Thoracic aorta (tissue), 2 donors: ENCODE measurements around the gene SLC22A2. TPM values are rescaled to one million over a fixed set of nuclear protein-coding genes. Genes with fewer than 3 reads are reported as not detected.

Experiments
- ATAC-seq: fragments of 150-250 bp; one replicate; pipeline ENCODE4 v1.8.0; 2017; ENCODE audit warnings: low read depth; ENCODE audit not compliant: insufficient number of reproducible peaks, low FRiP score
- DNase-seq: peaks from one replicate; pipeline ENCODE4 v3.0.0-alpha.2; 2020; ENCODE audit warnings: low spot score
- H3K27ac ChIP-seq, 2 donors: fragments of 200-600 bp; sonication (generic); 1 replicate in 1 of 2; 2 replicates in 1 of 2; pipeline ENCODE4 v1.5.1; 2016; ENCODE audit warnings: mild to moderate bottlenecking in 2 of 2, moderate library complexity in 2 of 2
- H3K27me3 ChIP-seq: fragments of 200-600 bp; sonication (generic); replicated peaks from 2 replicates; pipeline ENCODE4 v1.6.0; 2016; ENCODE audit warnings: mild to moderate bottlenecking; ENCODE audit not compliant: insufficient read depth
- H3K36me3 ChIP-seq: fragments of 200-600 bp; sonication (generic); one replicate; pipeline ENCODE4 v1.5.1; 2016
- H3K4me1 ChIP-seq, 2 donors: fragments of 200-600 bp; sonication (generic); 1 replicate in 1 of 2; 2 replicates in 1 of 2; pipeline versions ENCODE4 v1.5.1 to v1.6.0; 2016; ENCODE audit warnings: low read depth in 2 of 2, mild to moderate bottlenecking in 1 of 2; ENCODE audit not compliant: control insufficient read depth in 1 of 2
- H3K4me3 ChIP-seq: fragments of 200-600 bp; sonication (generic); 2 replicates; pipeline ENCODE4 v1.5.1; 2016; ENCODE audit warnings: mild to moderate bottlenecking
- H3K9me3 ChIP-seq: fragments of 200-600 bp; sonication (generic); 2 replicates; pipeline ENCODE4 v1.5.1; 2016
- total RNA-seq, 2 donors: library from RNA; depleted of rRNA; stranded (reverse); fragments of >200 nt; gene quantifications; one replicate each; pipeline versions ENCODE4 v1.1.0 to v1.2.3, GENCODE V29; 2016
- TF ChIP-seq, protein P1 (sequence below): fragments of 200-600 bp; sonication (generic); IDR thresholded peaks from one replicate; pipeline ENCODE4 v1.5.1; 2019; ENCODE audit warnings: antibody characterized with exemption

The SLC22A2 gene
- total RNA-seq, 2 donors from 2014 or later = not detected

- H3K36me3 ChIP-seq = no peaks in the 10 kb centered on the region
- no peaks in the 10 kb centered on the region for H3K4me1 ChIP-seq
- no peaks in the 10 kb centered on the region for H3K27me3 ChIP-seq
- TF ChIP-seq, protein P1, sequence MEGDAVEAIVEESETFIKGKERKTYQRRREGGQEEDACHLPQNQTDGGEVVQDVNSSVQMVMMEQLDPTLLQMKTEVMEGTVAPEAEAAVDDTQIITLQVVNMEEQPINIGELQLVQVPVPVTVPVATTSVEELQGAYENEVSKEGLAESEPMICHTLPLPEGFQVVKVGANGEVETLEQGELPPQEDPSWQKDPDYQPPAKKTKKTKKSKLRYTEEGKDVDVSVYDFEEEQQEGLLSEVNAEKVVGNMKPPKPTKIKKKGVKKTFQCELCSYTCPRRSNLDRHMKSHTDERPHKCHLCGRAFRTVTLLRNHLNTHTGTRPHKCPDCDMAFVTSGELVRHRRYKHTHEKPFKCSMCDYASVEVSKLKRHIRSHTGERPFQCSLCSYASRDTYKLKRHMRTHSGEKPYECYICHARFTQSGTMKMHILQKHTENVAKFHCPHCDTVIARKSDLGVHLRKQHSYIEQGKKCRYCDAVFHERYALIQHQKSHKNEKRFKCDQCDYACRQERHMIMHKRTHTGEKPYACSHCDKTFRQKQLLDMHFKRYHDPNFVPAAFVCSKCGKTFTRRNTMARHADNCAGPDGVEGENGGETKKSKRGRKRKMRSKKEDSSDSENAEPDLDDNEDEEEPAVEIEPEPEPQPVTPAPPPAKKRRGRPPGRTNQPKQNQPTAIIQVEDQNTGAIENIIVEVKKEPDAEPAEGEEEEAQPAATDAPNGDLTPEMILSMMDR = no peak
- DNase-seq (no peak), ATAC-seq (no peak)
- H3K4me3 ChIP-seq = no peak overlapping the region
- H3K27ac ChIP-seq = no peak overlapping the region
- no peaks in the 10 kb centered on the region for H3K9me3 ChIP-seq
These were observed 27.0 kb upstream of the SLC22A2 start for GRCh38 chr6:160285541-160286105.

GRCh38 chr6:160284575-160284974 lies 26.0 kb upstream of the SLC22A2 start:
- no peaks in the 10 kb centered on the region for H3K27me3 ChIP-seq
- DNase-seq = no peak
- TF ChIP-seq, protein P1 = no peak
- H3K36me3 ChIP-seq = no peaks in the 10 kb centered on the region
- no peak overlapping the region for H3K27ac ChIP-seq
- H3K9me3 ChIP-seq = no peaks in the 10 kb centered on the region
- peaks cover 0 to 1% of the 10 kb centered on the region in 2 donors for H3K4me1 ChIP-seq
- no peak overlapping the region for H3K4me3 ChIP-seq
- no peak for ATAC-seq

DNA sequence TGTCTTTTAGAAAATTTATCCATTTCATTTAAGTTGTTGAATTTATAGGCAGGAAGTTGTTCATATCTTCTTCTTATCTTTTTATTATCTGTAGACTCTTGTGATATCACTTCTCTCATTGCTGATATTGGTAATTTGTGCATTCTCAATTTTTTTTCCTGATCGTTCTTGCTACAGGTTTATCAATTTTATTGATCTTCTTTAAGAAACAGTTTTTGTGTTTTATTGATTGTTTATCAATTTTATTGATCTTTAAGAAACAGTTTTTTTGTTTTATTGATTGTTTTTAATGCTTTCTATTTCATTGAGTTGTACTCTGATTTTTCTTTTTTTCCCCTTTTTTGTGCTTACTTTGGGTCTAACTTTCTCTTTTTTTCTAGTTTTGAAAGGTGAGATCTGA lies 23.8 kb upstream of the SLC22A2 start:
- Histone ChIP-seq H3K4me3 (no peak overlapping the region), H3K4me1 (peaks cover 0 to 9% of the 10 kb centered on the region in 2 donors), H3K27ac (no peak overlapping the region), H3K36me3 (no peaks in the 10 kb centered on the region), H3K9me3 (no peaks in the 10 kb centered on the region), H3K27me3 (no peaks in the 10 kb centered on the region)
- DNase-seq = no peak
- TF ChIP-seq, protein P1 = no peak
- ATAC-seq = no peak

- Histone ChIP-seq H3K27ac (no peak overlapping the region), H3K27me3 (no peaks in the 10 kb centered on the region), H3K4me3 (no peak overlapping the region), H3K4me1 (peaks cover 0 to 16% of the 10 kb centered on the region in 2 donors), H3K36me3 (no peaks in the 10 kb centered on the region), H3K9me3 (no peaks in the 10 kb centered on the region)
- ATAC-seq (no peak), DNase-seq (no peak)
- TF ChIP-seq, protein P1 = no peak
These were observed 21.2 kb upstream of the SLC22A2 start for GRCh38 chr6:160279850-160280249.

DNA sequence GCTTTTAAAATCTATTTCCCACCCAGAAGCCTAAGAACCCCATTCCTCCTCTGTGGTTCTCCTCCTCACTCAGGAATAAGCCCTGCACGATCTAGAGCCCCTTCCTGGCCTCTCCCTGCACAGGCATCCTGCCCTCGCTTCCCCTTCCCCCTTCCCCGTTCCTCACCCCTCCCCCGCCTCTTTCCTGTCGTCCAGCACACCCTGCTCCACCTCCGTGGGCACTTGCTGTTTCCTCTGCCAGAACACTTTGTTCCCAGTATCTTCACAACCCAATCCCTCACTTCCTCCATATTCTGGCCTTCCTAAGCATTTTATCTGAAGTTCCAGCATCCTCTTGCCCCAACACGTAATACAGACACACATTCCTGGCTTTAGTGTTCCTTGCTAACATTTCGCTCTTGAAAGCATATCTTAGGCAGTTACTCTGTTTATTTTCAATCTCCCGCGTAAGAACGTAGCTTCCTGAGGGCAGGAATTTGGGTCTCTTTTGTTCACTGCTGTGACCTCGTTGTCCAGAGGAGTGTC lies 20.2 kb upstream of the SLC22A2 start:
- TF ChIP-seq, protein P1 = no peak
- DNase-seq = no peak

More for the DNA sequence above, 20.2 kb upstream of the SLC22A2 start:
- Histone ChIP-seq H3K27me3 (no peaks in the 10 kb centered on the region), H3K4me3 (no peak overlapping the region), H3K36me3 (no peaks in the 10 kb centered on the region), H3K27ac (no peak overlapping the region), H3K4me1 (peaks cover 0 to 21% of the 10 kb centered on the region in 2 donors), H3K9me3 (no peaks in the 10 kb centered on the region)
- ATAC-seq = no peak
